Ascending aorta (tissue), 2 donors: ENCODE results near the gene PDSS1. TPM values are rescaled to one million over a fixed set of nuclear protein-coding genes. Genes with fewer than 3 reads are reported as not detected.

Source experiments
- DNase-seq, 2 donors: peaks; one replicate each; pipeline ENCODE4 v3.0.0-alpha.2; 2019; ENCODE audit warnings: low spot score in 2 of 2
- H3K27ac ChIP-seq, 2 donors: fragments of 200-600 bp; sonication (generic); one replicate each; pipeline ENCODE4 v1.5.1; 2016 to 2017; ENCODE audit warnings: mild to moderate bottlenecking in 1 of 2
- H3K27me3 ChIP-seq: fragments of 200-600 bp; sonication (generic); one replicate; pipeline ENCODE4 v1.5.1; 2017
- H3K36me3 ChIP-seq, 2 donors: fragments of 200-600 bp; sonication (generic); one replicate each; pipeline ENCODE4 v1.5.1; 2016
- H3K4me1 ChIP-seq, 2 donors: fragments of 200-600 bp; sonication (generic); one replicate each; pipeline ENCODE4 v1.5.1; 2016 to 2017; ENCODE audit warnings: mild to moderate bottlenecking in 1 of 2
- H3K4me3 ChIP-seq, 2 donors: fragments of 200-600 bp; sonication (generic); one replicate each; pipeline ENCODE4 v1.5.1; 2016 to 2017; ENCODE audit warnings: mild to moderate bottlenecking in 1 of 2
- H3K9me3 ChIP-seq, 2 donors: fragments of 200-600 bp; sonication (generic); one replicate each; pipeline ENCODE4 v1.5.1; 2016
- CTCF ChIP-seq, 3 experiments: fragments of 200-600 bp in 2 of 3; fragments of 450-650 bp in 1 of 3; sonication (generic) in 2 of 3; IDR thresholded peaks; one replicate each; pipeline ENCODE4 v1.5.1; 2016 to 2019; ENCODE audit warnings: antibody characterized with exemption in 3 of 3, mild to moderate bottlenecking in 1 of 3, moderate library complexity in 1 of 3
- intact Hi-C: fragments of 100-400 bp; cut with DNase I; formaldehyde crosslinking; loops from one replicate; pipeline ENCODE4 v1.15.1; 2023
- total RNA-seq: library from RNA; depleted of rRNA; stranded (reverse); fragments of >200 nt; gene quantifications from one replicate; pipeline ENCODE4 v1.1.0, GENCODE V29; 2016

PDSS1 gene
- total RNA-seq, 1 donor from 2014 or later = not detected

DNA sequence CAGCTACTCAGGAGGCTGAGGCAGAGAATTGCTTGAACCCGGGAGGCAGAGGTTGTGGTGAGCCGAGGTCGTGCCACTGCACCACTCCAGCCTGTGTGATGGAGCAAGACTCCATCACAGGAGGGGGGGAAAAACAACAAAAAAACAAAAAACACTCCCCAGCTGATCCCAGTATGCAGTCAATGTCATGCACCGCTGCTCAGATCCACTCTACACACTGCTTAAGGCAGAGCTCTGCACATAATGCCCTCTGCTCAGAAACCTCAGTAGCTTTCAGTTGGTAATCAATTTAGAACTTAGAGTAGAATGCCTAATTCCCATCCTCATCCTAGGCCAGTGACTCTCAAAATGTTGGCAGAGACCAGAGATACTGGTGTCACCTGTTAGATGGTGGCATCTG, 43.9 kb downstream of the PDSS1 start:
- H3K9me3 ChIP-seq = no peaks in the 10 kb centered on the region
- H3K36me3 ChIP-seq = peaks cover 7 to 22% of the 10 kb centered on the region in 2 donors
- no peak overlapping the region for H3K4me3 ChIP-seq
- no peak overlapping the region for H3K27ac ChIP-seq
- intact Hi-C loops = no loop called here
- no peaks in the 10 kb centered on the region for H3K4me1 ChIP-seq
- no peak for DNase-seq
- no peak for TF ChIP-seq CTCF (IDR thresholded peaks at IDR 0.05)
- no peaks in the 10 kb centered on the region for H3K27me3 ChIP-seq

GRCh38 chr10:26743091-26743490, 45.6 kb downstream of the PDSS1 start:
- no peak for TF ChIP-seq CTCF (IDR thresholded peaks at IDR 0.05)
- intact Hi-C loops = no loop called here
- no peaks in the 10 kb centered on the region for H3K9me3 ChIP-seq
- no peak for DNase-seq
- H3K36me3 ChIP-seq = peaks cover 7 to 29% of the 10 kb centered on the region in 2 donors
- no peak overlapping the region for H3K4me3 ChIP-seq
- H3K27ac ChIP-seq = no peak overlapping the region
- no peaks in the 10 kb centered on the region for H3K4me1 ChIP-seq
- no peaks in the 10 kb centered on the region for H3K27me3 ChIP-seq

DNA sequence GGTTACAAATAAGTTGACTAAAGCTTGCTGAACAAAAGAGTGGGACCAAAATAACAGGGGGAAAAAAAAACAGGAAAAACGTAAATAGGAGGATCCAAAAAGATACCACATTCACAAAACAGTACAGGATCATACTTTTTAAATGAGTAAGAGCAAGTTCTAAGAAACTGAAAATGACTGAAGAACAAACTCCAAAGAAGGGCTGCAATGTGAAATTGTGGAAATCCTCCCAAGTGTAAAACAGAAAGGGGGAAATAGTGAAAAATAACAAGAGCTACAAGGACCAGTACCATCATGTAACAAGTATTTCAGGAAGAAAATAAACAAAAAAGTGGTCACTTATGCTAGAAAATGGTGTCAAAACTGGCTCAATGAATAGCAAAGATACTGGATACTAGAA, 46.3 kb downstream of the PDSS1 start:
- Histone ChIP-seq H3K9me3 (no peaks in the 10 kb centered on the region), H3K27ac (no peak overlapping the region), H3K4me1 (no peaks in the 10 kb centered on the region), H3K36me3 (peaks cover 7 to 29% of the 10 kb centered on the region in 2 donors), H3K4me3 (no peak overlapping the region), H3K27me3 (no peaks in the 10 kb centered on the region)
- TF ChIP-seq CTCF (IDR thresholded peaks at IDR 0.05) = no peak
- intact Hi-C loops = no loop called here
- DNase-seq = no peak

DNA sequence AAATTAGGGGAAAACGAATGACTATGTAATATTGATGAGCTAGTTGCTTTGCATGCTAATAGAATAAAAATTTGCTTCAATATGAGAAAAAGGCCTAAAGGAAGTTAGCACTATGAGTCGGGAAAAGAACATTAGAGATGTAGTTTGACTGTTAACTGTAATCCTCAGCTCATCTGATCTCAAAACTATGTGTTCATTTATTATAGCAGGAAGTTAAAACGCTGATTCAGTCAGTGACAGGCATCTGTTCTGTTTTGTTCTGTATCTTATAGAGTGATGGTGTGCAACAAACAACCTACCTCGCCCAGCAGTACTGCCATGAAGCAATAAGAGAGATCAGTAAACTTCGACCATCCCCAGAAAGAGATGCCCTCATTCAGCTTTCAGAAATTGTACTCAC, 48.6 kb downstream of the PDSS1 start:
- no peak for DNase-seq
- H3K27me3 ChIP-seq = no peaks in the 10 kb centered on the region
- no peaks in the 10 kb centered on the region for H3K4me1 ChIP-seq
- no peak overlapping the region for H3K4me3 ChIP-seq
- no peaks in the 10 kb centered on the region for H3K9me3 ChIP-seq
- H3K36me3 ChIP-seq = peaks cover 8 to 30% of the 10 kb centered on the region in 2 donors
- H3K27ac ChIP-seq = no peak overlapping the region
- TF ChIP-seq CTCF (IDR thresholded peaks at IDR 0.05) = no peak
- intact Hi-C loops = no loop called here

DNA sequence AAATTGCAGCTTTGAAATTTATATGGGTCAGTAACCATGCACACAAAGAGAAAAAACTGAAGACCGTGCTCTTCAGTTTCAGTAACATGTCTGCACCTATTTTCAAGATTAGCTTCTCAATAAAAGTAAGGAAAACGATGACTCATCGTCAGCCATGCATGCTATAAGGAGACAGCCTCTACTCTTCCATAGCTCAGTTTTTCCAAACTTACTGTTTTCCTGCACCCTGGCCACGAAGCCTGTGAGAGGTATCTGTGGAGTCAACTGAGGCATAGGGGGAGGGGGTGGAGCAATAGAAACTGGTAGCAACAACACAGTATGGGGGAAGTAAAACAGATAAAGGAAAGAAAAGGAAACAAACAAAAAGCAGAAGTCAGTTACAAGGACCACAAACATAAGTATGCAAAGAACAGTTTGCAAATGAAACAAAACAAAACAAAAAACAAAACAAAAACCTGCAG, 58.0 kb downstream of the PDSS1 start:
- Histone ChIP-seq H3K36me3 (peaks cover 3 to 7% of the 10 kb centered on the region in 2 donors), H3K27me3 (no peaks in the 10 kb centered on the region), H3K4me3 (no peak overlapping the region), H3K9me3 (no peaks in the 10 kb centered on the region), H3K4me1 (no peaks in the 10 kb centered on the region), H3K27ac (no peak overlapping the region)
- no peak for DNase-seq
- TF ChIP-seq CTCF (IDR thresholded peaks at IDR 0.05) = no peak
- intact Hi-C loops = no loop called here

DNA sequence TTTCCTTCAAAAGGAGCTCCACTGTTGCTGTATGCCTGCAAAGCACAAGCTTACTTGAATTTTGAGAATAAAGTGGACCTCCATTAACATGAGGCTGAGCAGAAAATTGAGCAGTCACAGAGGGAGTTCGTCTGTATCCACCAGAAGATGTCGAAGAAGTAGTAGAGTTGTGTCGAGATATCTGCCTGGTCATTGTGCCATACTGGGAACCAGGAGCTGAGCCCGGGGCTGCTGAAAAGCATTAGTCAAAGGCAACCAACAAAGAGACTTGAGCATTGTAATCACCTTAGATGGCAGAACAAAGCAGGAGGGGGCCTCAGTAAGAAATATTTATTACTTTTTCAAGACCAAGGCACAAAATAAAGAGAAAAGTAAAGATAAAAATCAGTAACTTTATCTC, 61.5 kb downstream of the PDSS1 start:
- intact Hi-C loops = no loop called here
- no peak overlapping the region for H3K4me3 ChIP-seq
- peaks cover 3 to 4% of the 10 kb centered on the region in 2 donors for H3K36me3 ChIP-seq
- DNase-seq = no peak
- no peak for TF ChIP-seq CTCF (IDR thresholded peaks at IDR 0.05)
- no peaks in the 10 kb centered on the region for H3K4me1 ChIP-seq
- H3K27ac ChIP-seq = no peak overlapping the region
- no peaks in the 10 kb centered on the region for H3K27me3 ChIP-seq
- no peaks in the 10 kb centered on the region for H3K9me3 ChIP-seq
